ENCODE data around the gene LACTBL1.

- TF ChIP-seq CTCF (IDR thresholded peaks at IDR 0.05; ENCODE audit: insufficient read depth, low read length) (no peak), POLR2AphosphoS5 (IDR thresholded peaks at IDR 0.05; ENCODE audit: low read depth) (peak; percentile 65), GABPA (IDR thresholded peaks at IDR 0.05; ENCODE audit: low read depth) (no peak), REST (IDR thresholded peaks at IDR 0.05; ENCODE audit: insufficient replicate concordance, low read depth) (no peak)
These were observed 41.0 kb upstream of the LACTBL1 start for GRCh38 chr1:23013657-23014056.
